GM21786 (cell line): ENCODE results near the gene DPP10.
A peak's percentile ranks its signal among the peaks of the same experiment; 100 is the strongest.

Experiments used
- ATAC-seq: cut with Tn5 transposase; IDR thresholded peaks from one replicate; pipeline ENCODE4 v1.9.1; 2021; ENCODE audit not compliant: unreplicated experiment

The DPP10 gene

DNA sequence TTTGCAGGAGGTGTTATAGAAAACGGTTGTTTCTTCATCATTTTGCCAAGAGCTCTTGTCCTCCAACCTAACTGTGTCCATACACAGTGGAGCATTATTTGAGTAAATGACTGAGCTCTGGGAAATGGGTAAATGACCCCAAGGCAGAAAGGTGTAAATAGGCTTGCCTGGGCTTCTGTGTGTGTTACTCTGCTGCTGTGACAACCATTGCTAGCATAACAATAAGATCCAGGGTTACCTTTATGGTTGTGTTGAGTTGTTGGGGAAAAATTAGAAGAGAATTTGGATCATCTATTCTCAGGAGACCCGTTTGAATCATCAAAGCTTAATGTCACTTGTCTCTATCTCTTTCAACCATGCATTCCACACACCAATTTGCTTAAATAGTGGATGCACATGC is 672.7 kb downstream of the DPP10 start:
- ATAC-seq, result no peak

DNA sequence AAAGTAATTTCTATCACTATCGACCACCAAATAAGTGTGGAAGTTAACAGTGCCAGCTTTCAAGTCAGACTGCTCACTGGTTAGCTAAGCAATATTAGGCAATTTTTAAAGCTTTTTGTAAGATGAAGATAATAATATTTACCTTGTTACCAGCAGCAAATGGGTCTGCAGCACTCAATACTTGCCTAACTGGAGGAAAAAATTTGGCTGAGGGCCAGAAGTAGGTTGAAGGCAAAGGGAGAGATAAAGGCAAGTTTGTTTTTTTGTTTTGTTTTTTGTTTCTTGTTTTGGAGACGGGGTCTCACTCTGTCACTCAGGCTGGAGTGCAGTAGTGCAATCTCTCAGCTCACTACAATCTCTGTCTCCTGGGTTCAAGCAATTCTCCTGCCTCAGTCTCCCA is 675.9 kb downstream of the DPP10 start:
- no peak for ATAC-seq

DNA sequence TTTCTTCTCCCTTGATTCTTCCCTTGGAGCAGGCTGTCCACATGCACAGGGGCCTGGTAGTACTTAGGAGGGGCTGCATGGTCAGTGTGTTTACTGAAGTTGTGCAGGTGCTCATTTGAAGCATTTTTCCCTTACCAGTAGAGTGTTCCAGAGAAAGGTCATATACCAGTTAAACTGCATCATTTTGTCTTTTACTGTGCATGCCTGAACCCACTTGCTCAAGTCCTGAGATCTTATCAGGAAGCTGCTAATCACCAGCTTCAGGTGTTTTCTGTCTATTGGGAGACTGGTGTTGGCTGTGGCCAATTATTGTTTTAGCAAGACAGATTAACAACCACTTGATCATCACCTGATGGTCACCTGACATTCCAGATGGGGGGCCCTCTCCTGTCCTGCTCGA is 676.6 kb downstream of the DPP10 start:
- no peak for ATAC-seq

DNA sequence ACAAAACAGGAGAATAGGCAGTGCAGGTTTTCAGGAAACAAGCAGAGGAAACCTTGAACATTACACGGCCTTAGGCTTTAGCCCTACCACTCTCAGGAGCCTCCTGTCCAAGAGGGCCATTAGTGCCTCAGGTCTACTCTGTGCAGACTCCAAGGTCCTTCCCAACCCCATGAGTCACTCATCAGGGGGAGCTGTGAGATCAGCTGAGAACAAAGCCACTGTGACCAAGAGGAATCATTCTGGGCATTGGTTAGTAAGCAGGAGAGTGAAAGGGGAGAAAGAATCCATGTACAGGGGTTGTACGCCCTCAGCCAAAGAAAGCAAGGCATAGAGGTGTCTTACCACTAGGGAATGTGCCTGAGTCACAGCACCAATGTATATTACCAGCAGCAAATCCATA is 680.3 kb downstream of the DPP10 start:
- no peak for ATAC-seq

DNA sequence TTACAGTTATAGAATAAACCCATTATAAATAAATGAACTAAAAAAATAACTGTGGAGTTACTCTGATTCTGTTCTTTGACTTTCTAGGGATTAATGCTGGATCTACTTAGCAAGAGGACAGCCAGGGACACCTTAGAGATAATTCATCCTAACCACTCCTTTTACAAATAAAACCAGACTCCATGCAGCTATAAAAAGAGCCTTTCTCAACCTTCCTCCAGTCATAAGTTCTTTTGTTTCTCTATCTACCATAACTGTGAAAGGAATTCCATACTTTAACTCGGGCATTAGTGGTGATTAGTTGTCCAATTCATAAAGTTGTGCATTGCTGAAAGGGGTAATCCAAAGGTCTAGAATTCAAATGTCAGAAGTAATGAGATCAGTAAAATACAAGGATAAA is 682.4 kb downstream of the DPP10 start:
- ATAC-seq, result no peak

DNA sequence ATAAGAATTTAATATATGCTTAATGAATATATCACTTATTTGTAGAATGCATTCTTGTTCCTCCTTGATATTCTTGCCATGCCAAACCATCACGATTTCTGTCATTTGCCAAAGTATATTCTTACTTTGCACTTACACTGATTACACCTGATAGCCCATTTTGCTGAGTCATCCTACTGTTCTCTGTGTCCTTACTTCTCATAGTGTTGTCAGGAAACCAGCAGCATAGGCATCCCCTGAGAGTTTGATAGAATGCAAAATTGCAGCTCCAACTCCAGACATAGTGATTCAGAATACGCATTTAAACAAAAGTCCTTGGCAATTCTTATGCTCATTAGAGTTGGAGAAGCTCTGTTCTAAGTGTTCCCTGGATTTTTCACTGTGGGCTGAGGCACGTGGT is 687.1 kb downstream of the DPP10 start:
- ATAC-seq, result no peak

DNA sequence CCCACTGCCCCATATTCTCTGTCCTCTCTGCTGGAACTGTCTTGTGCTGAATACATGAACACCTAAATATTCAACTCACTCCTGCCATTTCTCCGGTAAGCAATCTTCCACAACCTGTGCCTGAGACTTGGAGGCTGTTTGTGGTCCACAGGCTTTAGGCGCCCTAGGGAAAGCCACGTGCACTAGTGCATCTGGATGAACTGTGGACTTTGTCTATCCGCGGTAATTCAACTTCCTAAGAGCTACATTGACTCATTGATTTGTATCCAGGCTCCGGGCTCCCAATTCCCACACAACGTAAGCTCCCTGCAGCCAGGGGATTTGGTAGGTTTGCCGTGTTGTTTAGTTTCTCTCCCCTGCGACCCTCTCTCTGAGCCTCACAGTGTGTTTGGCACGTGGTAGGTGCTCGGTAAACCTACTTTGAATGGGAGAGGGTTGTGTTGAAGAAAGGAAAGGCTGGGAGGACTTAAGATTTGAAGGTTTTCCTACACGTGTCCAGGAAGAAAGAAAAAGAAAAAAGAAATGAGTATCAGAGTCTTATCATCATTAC is 718.2 kb downstream of the DPP10 start:
- no peak for ATAC-seq

DNA sequence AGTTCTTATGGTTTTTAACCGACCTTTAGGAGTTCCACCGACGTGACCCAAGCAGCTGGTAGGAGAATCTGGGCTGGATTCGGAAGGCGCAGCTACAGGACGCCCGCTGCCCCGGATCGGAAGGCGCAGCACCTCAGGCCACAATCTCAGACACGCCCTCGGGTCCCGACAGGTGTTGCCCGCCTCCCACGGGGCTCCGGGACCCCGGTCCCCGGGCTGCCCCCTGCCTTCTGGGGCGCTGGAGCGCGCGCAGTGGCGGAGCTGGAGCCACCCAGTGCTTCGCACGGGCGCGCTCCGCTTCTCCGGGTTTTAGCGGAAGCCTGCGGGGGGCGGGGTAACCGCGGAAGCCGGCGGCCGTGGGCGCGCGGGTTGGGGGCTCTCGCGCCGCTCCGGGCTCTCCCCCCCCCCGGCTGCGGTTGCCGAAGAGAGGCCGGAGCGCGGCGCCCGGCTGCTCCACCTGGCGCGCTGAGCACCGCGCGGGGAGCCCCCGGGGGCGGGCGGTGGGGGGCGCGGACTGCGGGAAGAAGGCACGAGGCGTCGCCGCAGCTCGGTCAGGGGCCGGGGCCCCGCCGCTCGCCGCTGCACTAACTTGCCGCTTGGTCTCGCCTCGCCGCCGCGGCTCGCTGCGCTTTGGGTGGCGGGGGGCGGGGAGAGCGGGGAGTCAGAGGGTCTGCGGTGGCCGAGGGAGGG is 718.8 kb downstream of the DPP10 start:
- no peak for ATAC-seq

DNA sequence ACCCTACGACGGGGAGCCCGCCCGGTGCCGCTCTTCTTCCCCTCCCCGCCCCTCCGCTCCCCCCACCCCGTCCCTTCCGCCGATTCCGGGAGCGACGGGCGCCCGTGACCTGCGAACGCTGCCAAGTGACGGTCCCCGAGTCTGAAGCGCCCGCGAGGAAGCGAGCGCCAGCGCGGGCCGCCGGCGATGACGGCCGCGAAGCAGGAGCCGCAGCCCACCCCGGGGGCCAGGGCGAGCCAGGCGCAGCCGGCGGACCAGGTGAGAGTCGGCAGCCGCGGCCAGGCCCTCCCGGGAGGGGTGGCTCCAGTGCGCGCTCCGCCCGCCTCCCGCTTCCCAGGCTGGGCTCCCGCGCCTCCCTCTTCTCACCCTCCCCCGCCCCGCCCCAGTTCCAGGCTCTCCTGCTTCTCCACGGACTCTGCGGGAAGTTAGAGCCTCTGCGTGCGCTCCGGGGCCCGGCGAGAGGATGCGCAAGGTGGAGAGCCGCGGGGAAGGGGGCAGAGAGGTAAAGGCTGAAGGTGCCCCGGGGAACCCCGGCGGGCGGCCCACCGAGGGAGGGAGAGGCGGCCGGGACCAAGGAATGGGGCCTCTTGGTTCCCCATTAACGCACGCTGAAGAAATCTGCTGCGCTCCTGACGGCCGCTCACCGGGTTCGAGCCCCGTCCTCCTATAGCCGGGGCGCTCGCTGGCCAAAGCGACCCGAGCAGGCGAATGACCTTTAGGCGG is 719.5 kb downstream of the DPP10 start:
- no peak for ATAC-seq

DNA sequence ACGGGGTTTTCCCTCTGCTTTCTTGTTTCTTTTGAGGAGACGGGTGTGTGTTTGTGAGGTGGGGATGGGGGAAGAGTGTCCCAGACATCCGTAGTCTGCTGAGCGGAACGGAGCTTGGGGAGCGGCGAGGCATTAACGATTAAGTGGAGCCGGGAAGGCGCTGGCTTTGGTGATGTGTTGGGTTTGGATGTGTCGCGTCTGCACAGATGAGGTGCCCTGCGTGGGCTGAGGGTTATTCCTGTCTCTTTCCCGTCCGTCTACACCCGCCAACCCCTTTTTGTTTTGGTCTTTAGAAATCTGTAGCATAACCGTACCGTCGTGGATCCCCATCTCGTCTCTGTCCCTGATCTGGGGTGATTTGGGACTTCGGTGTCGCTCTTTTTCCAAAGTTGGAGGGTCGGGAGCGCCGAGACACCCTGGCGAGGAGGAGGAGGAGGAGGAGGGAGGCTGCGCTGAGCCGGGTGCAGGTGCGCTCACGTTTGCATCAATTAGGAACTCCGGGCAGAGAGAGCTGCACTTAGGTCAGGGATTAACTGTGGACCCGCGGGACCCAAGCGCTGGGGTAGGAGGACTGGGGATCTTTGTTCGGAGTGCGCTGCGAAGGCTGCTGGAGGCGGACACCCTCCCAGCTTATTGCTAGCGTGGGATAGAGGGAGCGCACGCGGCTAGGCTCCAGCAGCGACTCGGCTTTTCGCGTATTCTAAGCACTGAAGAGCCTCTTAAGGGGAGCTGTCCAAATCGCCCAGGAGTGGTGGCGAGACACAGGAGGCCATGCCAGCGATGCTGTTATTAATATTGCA is 720.3 kb downstream of the DPP10 start:
- ATAC-seq, result no peak

DNA sequence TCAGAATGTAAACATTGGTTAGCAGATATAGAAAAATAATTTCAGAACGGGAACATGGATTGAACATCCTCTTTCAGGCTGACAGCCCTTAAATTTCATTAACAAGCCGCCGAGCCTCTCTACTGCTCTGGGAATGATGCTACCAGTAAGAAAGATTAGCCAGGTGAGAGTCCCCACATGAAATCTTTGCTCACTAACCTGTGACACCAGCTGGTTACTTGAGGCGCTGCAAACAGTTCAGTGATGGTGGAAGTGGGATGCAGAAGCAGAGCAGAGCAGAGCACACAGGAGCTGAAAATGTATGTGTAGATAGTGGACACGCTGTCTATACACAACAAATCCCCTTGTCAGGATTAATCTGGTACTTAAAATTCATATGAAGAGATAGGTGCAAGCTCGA is 721.1 kb downstream of the DPP10 start:
- ATAC-seq, result no peak

DNA sequence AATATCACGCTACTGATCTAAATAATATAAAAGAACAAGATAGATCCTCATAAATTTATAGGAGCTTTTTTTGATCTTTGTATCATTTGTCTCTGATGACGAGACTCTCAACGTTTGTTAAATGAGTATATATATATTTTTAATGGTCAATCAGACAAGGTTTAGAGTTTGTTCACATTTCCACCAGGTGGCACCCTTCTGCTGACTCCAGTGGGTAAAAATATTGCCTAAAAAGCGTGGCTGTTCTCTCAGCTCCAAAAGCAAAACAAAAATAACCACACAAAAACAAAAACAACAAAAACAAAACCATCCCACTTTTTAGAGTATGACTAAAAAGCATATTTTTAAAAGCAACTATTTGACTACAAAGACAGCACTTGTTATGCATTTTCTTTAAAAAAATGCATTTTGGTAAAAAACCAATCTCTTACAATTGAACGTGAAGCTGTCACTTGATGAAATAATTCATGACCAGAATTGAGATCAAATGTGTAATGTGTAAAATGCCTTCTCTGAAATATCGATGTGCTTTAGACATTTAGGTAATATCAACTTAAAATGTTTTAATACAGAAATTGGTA is 723.2 kb downstream of the DPP10 start:
- ATAC-seq, result peak; percentile 49

DNA sequence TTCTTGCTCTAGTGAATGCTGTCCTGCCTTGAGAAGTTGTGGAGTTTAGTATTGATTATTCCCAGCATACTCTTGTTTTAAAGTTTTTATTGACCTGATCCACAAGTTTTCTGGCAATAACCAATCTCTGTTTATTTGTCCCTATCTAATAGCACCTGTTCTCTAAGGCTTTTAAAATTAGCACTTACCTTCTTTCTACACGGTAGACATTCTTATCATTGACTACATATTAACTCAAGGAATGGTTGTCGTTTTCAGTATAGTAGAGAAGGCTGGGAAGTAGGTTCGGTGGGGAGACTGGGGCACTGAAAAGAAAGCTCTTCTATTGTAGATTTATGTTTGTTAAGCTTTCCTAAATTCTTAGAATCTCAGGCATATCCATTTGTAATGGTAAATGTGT is 726.0 kb downstream of the DPP10 start:
- no peak for ATAC-seq

DNA sequence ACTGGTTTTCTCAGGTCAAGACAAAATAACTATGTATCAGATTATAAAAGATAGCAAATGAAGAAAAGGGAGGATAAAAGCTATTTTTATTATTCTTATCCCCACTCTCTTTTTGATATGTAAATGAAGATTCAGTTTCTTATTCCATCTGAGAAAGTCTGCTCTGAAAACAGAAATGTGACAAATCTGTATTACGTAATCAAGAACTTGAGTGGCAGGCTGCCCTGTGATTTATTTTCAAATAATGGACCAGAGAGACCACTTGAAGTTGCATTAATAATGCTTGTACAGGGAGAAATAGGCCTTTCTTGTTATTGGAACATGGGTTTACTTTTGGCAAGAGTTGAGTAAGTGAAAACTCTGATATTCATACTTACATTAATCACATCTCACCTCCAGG is 727.4 kb downstream of the DPP10 start:
- no peak for ATAC-seq

DNA sequence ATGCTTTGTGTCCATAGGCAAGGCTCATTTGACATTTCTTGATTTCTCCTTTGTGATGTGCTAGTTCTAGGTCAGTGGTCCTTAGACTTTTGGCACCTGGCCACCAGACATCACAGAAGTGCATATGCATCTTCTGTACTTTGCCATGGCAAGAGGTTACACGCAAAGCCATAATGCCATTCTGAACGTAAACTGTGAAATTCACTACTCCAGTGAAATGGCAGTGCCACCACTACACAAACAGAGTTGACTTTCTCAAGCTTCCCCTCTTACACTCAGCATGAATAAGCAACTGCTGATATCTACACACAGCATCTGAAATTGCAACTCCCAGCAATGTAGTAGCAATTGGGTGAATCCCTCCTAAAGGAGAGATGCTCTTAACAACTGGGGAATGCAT is 729.3 kb downstream of the DPP10 start:
- no peak for ATAC-seq

DNA sequence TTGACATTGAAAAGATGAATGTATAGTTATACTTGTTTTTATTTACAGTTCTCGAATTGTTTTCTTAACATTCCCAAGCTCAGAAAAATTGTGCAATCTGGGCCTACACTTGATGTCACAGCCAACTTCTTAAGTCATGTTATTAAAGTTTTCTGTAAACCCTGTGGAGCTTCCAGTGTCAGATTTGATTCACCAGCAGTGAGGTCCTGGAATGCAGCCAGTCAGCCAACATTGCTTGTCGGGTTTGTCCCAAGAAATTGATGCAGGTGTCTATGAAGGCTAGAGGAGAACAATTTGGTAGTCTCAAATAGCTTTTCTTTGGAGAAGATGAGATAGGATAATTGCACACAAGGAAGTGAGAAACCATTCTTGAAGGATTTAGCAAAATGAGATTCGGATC is 732.2 kb downstream of the DPP10 start:
- ATAC-seq, result no peak

DNA sequence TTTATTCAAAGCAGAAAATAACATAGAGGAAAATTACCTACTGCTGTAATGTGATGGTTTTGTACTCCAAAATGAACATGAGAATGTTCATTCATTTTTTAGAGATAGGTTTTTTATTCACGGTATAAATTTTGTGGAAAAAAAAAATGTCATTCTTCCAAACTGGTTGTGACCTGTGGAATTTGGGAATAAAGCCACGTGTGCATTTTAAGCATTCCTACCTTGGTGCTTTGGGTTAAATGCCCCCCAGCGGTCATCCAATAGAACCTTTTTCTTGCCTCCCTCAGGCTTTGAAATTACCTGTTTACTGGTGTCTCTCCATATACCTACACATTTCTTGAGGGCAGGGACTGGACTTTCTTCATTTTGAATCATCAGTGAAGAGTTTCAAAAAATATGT is 740.7 kb downstream of the DPP10 start:
- ATAC-seq, result no peak

DNA sequence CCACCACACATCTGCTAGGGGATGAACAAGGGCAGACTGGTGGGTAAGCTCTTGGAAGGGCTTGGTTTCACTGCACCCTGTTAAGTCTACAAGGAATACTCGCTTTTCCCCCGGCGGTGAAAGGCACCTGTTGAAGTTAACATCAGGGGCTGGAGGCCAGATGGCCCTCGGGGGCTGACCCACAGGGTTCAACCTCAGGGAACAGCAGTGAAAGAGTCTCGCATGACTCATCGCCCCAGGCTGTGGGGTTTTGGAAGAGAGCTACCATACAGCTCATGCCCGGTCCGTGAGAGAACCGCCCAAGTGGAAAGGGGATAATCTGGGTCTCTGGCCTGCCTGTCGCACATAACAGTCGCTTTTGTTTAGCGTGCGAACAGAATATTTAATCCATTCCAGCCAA is 748.0 kb downstream of the DPP10 start:
- no peak for ATAC-seq

DNA sequence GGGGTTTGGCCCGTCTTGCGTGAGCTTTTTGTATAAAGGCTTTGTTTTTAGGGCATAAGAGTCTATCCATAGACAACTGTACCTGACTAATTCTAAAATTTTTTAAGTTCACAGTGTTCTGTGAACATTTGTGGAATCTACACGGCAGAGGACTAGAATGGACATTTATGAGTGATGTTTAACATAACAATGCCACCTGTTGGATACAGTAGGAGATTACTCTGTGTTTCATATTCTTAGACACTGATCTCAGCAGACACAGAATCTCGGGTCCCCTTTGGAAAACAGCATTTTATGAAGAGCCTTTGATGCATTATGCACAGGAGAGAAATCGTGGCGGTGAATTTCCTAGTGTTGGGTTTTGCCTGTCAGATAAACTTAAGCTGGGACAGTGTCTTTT is 752.2 kb downstream of the DPP10 start:
- ATAC-seq, result no peak

DNA sequence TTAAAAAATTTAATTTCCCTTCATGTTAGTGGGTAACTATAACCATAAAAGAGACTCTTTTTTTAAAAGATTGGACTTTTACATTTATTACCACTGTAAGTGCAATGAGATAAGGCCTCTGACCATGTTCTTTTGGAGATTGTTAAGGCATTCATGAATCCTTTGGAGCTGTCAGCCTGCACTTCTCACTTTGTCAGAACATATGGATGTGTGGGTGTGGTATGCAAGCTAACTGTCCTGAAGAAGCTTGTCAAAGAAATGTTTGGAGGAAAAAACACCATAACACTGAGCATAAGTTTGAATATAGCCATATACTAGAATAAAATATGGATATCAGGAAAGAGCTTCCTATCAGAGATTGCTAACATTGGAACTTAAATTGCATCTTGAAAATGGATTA is 754.1 kb downstream of the DPP10 start:
- no peak for ATAC-seq

DNA sequence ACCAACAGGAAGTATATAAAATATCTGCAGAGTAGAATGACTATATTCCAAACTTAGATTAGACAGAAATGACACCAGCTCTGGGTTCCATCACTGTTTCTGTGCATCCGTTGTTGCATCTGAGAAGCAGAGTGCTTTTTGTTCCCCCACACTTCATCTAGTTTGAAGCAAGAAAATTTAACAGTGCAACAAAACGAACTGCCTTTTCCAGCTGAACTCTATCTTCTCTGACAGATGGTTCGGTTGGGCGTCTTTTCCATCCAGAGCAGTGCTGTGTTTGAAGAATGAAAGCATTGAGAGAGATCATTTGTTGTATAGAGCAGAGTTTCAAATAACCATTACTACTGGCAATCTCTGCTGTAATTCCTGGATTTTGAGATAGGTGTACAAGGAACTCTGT is 757.5 kb downstream of the DPP10 start:
- ATAC-seq, result no peak
